ENCODE results near the gene SLC6A3. TPM values are rescaled to one million over a fixed set of nuclear protein-coding genes. Genes with fewer than 3 reads are reported as not detected.

SLC6A3 gene
- total RNA-seq, 2 experiments from 2014 or later: not detected

- Mint-ChIP-seq H3K4me1 (ENCODE audit: low read depth) (no peaks in the 10 kb centered on the region), H3K27me3 (peaks cover 13% of the 10 kb centered on the region), H3K27ac (no peak overlapping the region), H3K36me3 (ENCODE audit: low read depth) (no peaks in the 10 kb centered on the region), H3K4me3 (no peak overlapping the region), H3K9me3 (peaks cover 4% of the 10 kb centered on the region)
- DNase-seq (no peak), ATAC-seq (no peak)
- no peak for TF ChIP-seq CTCF (IDR thresholded peaks at IDR 0.05)
- intact Hi-C loops (cut with micrococcal nuclease): no loop called here
- ChIA-PET CTCF (no interaction called here), POLR2A (no interaction called here)
These were observed 9.9 kb downstream of the SLC6A3 start for GRCh38 chr5:1435369-1435768.

GRCh38 chr5:1432296-1432695 lies 12.9 kb downstream of the SLC6A3 start:
- intact Hi-C loops (cut with micrococcal nuclease): no loop called here
- H3K4me3 Mint-ChIP-seq: no peak overlapping the region
- POLR2A ChIA-PET: no interaction called here
- DNase-seq (no peak), ATAC-seq (no peak)
- CTCF ChIA-PET: no interaction called here
- no peak overlapping the region for H3K27ac Mint-ChIP-seq
- H3K36me3 Mint-ChIP-seq (ENCODE audit: low read depth): peaks cover 5% of the 10 kb centered on the region
- H3K4me1 Mint-ChIP-seq (ENCODE audit: low read depth): no peaks in the 10 kb centered on the region
- TF ChIP-seq CTCF (IDR thresholded peaks at IDR 0.05): no peak
- peaks cover 19% of the 10 kb centered on the region for H3K9me3 Mint-ChIP-seq
- peaks cover 5% of the 10 kb centered on the region for H3K27me3 Mint-ChIP-seq

DNA sequence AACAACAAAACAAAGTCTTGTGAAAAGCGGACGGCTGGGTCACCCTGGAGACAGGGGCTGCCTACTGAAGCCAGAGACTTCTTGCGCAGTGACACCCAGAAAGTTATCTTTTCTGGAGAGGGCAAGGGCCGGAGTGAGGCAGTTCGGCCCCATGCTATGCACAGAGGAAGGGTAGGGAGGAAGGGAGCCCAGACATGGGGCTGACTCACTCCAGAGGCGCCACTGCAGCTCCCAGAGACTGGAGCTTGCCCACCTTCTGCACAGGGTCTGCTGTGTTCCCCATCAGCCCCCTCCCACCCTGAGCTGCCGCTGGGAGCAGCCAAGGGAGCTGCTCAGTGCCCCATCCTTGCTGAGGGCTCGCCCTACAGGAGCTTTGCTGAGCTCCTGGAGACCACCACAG lies 13.3 kb downstream of the SLC6A3 start:
- H3K27me3 Mint-ChIP-seq: peaks cover 5% of the 10 kb centered on the region
- no peak for DNase-seq
- H3K9me3 Mint-ChIP-seq: peaks cover 21% of the 10 kb centered on the region
- H3K27ac Mint-ChIP-seq: no peak overlapping the region
- TF ChIP-seq CTCF (IDR thresholded peaks at IDR 0.05): no peak
- ATAC-seq: no peak
- peaks cover 5% of the 10 kb centered on the region for H3K36me3 Mint-ChIP-seq (ENCODE audit: low read depth)
- intact Hi-C loops (cut with micrococcal nuclease): no loop called here
- ChIA-PET POLR2A (no interaction called here), CTCF (no interaction called here)
- H3K4me3 Mint-ChIP-seq: no peak overlapping the region
- no peaks in the 10 kb centered on the region for H3K4me1 Mint-ChIP-seq (ENCODE audit: low read depth)

DNA sequence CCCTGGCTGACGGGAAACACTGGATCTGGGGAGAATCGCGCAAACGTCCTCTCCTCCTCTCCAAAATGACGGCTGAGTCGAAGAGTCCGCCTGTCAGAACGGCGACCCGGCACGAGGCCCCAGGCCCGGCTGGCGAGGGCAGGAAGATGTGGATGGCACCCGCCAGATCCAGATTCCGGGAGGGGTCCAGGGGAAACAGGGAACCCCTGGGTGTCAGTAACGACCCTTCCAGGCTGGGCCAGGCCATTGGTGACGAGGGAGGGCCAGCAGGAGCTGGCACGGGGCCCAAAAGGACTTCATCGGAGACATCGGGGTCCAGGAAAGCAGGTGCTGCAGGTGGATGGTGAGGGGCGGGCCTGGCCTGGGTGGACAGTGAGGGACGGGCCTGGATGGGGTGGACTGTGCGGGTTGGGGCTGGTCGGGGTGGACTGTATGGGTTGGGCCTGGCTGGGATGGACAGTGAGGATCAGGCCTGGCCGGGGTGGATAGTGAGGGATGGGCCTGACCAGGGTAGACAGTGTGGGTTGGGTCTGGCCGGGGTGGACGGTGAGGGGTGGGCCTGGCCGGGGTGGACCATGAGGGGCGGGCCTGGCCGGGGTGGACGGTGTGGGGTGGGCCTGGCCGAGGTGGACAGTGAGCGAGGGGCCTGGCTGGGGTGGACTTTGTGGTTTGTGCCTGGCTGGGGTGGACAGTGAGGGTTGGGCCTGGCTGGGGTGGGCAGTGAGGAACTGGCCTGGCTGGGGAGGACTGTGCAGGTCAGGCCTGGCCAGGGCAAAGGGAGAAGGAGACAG lies 14.0 kb downstream of the SLC6A3 start:
- H3K4me1 Mint-ChIP-seq (ENCODE audit: low read depth): no peaks in the 10 kb centered on the region
- H3K9me3 Mint-ChIP-seq: peaks cover 25% of the 10 kb centered on the region
- H3K27ac Mint-ChIP-seq: no peak overlapping the region
- POLR2A ChIA-PET: no interaction called here
- TF ChIP-seq CTCF (IDR thresholded peaks at IDR 0.05): no peak
- no peak overlapping the region for H3K4me3 Mint-ChIP-seq
- peaks cover 5% of the 10 kb centered on the region for H3K27me3 Mint-ChIP-seq
- ATAC-seq (no peak), DNase-seq (no peak)
- intact Hi-C loops (cut with micrococcal nuclease): no loop called here
- H3K36me3 Mint-ChIP-seq (ENCODE audit: low read depth): peaks cover 5% of the 10 kb centered on the region
- CTCF ChIA-PET: no interaction called here

GRCh38 chr5:1430121-1430795 lies 15.0 kb downstream of the SLC6A3 start:
- no peak for TF ChIP-seq CTCF (IDR thresholded peaks at IDR 0.05)
- Mint-ChIP-seq H3K9me3 (peaks cover 26% of the 10 kb centered on the region), H3K27me3 (peaks cover 5% of the 10 kb centered on the region), H3K27ac (no peak overlapping the region), H3K4me1 (ENCODE audit: low read depth) (no peaks in the 10 kb centered on the region), H3K36me3 (ENCODE audit: low read depth) (peaks cover 5% of the 10 kb centered on the region), H3K4me3 (no peak overlapping the region)
- ChIA-PET CTCF (no interaction called here), POLR2A (no interaction called here)
- intact Hi-C loops (cut with micrococcal nuclease): no loop called here
- ATAC-seq (no peak), DNase-seq (no peak)
